ENCODE results near the gene COL18A1. TPM values are rescaled to one million over a fixed set of nuclear protein-coding genes. Genes with fewer than 3 reads are reported as not detected.

The COL18A1 gene
- total and polyA plus RNA-seq, 2 donors from 2014 or later: 150 to 316 TPM

- Histone ChIP-seq H3K9me3 (ENCODE audit: control insufficient read depth in 2 of 3, insufficient read depth in 1 of 3, low read length in 3 of 3) (no peaks in the 10 kb centered on the region), H3K9ac (ENCODE audit: low read length in 3 of 3) (no peak overlapping the region), H3K36me3 (ENCODE audit: control insufficient read depth in 2 of 3, insufficient read depth in 3 of 3, low read length in 3 of 3) (no peaks in the 10 kb centered on the region), H3K27ac (ENCODE audit: low read depth in 2 of 2, low read length in 2 of 2) (no peak overlapping the region), H3K4me3 (ENCODE audit: low read length in 3 of 3) (no peak overlapping the region), H3K27me3 (ENCODE audit: control insufficient read depth, insufficient read depth, low read length) (no peaks in the 10 kb centered on the region), H3K4me1 (ENCODE audit: control insufficient read depth in 2 of 3, insufficient read depth in 2 of 3, low read depth in 1 of 3, low read length in 3 of 3) (no peaks in the 10 kb centered on the region)
- intact Hi-C loops (cut with DNase I): no loop called here
- DNase-seq (peak in 1 of 5 donors; percentile 21), FAIRE-seq (no peak)
- no peak for TF ChIP-seq CTCF (IDR thresholded peaks at IDR 0.05; ENCODE audit: borderline replicate concordance, extremely low read depth, insufficient read depth)
These were observed 34.4 kb upstream of the COL18A1 start for GRCh38 chr21:45370575-45370974.

- no peak overlapping the region for H3K4me3 ChIP-seq (ENCODE audit: low read length in 3 of 3)
- no peaks in the 10 kb centered on the region for H3K36me3 ChIP-seq (ENCODE audit: control insufficient read depth in 2 of 3, insufficient read depth in 3 of 3, low read length in 3 of 3)
- DNase-seq (peak in 1 of 5 donors; percentile 39), FAIRE-seq (no peak)
- no peak for TF ChIP-seq CTCF (IDR thresholded peaks at IDR 0.05; ENCODE audit: borderline replicate concordance, extremely low read depth, insufficient read depth)
- intact Hi-C loops (cut with DNase I): no loop called here
- H3K9me3 ChIP-seq (ENCODE audit: control insufficient read depth in 2 of 3, insufficient read depth in 1 of 3, low read length in 3 of 3): no peaks in the 10 kb centered on the region
- H3K27ac ChIP-seq (ENCODE audit: low read depth in 2 of 2, low read length in 2 of 2): no peak overlapping the region
- H3K9ac ChIP-seq (ENCODE audit: low read length in 3 of 3): no peak overlapping the region
- H3K27me3 ChIP-seq (ENCODE audit: control insufficient read depth, insufficient read depth, low read length): no peaks in the 10 kb centered on the region
- no peaks in the 10 kb centered on the region for H3K4me1 ChIP-seq (ENCODE audit: control insufficient read depth in 2 of 3, insufficient read depth in 2 of 3, low read depth in 1 of 3, low read length in 3 of 3)
These were observed 33.9 kb upstream of the COL18A1 start for GRCh38 chr21:45371081-45371480.

- Histone ChIP-seq H3K4me3 (ENCODE audit: low read length in 3 of 3) (no peak overlapping the region), H3K27ac (ENCODE audit: low read depth in 2 of 2, low read length in 2 of 2) (no peak overlapping the region), H3K9me3 (ENCODE audit: control insufficient read depth in 2 of 3, insufficient read depth in 1 of 3, low read length in 3 of 3) (no peaks in the 10 kb centered on the region), H3K27me3 (ENCODE audit: control insufficient read depth, insufficient read depth, low read length) (no peaks in the 10 kb centered on the region), H3K9ac (ENCODE audit: low read length in 3 of 3) (no peak overlapping the region), H3K36me3 (ENCODE audit: control insufficient read depth in 2 of 3, insufficient read depth in 3 of 3, low read length in 3 of 3) (no peaks in the 10 kb centered on the region), H3K4me1 (ENCODE audit: control insufficient read depth in 2 of 3, insufficient read depth in 2 of 3, low read depth in 1 of 3, low read length in 3 of 3) (no peaks in the 10 kb centered on the region)
- FAIRE-seq: no peak
- DNase-seq: no peak
- no peak for TF ChIP-seq CTCF (IDR thresholded peaks at IDR 0.05; ENCODE audit: borderline replicate concordance, extremely low read depth, insufficient read depth)
- intact Hi-C loops (cut with DNase I): no loop called here
These were observed 33.3 kb upstream of the COL18A1 start for GRCh38 chr21:45371655-45372054.

- no peaks in the 10 kb centered on the region for H3K4me1 ChIP-seq (ENCODE audit: control insufficient read depth in 2 of 3, insufficient read depth in 2 of 3, low read depth in 1 of 3, low read length in 3 of 3)
- no peak overlapping the region for H3K4me3 ChIP-seq (ENCODE audit: low read length in 3 of 3)
- no peak for TF ChIP-seq CTCF (IDR thresholded peaks at IDR 0.05; ENCODE audit: borderline replicate concordance, extremely low read depth, insufficient read depth)
- H3K9me3 ChIP-seq (ENCODE audit: control insufficient read depth in 2 of 3, insufficient read depth in 1 of 3, low read length in 3 of 3): no peaks in the 10 kb centered on the region
- DNase-seq (peak in 1 of 5 donors; percentile 80), FAIRE-seq (no peak)
- intact Hi-C loops (cut with DNase I): no loop called here
- H3K36me3 ChIP-seq (ENCODE audit: control insufficient read depth in 2 of 3, insufficient read depth in 3 of 3, low read length in 3 of 3): no peaks in the 10 kb centered on the region
- H3K9ac ChIP-seq (ENCODE audit: low read length in 3 of 3): no peak overlapping the region
- H3K27ac ChIP-seq (ENCODE audit: low read depth in 2 of 2, low read length in 2 of 2): no peak overlapping the region
- no peaks in the 10 kb centered on the region for H3K27me3 ChIP-seq (ENCODE audit: control insufficient read depth, insufficient read depth, low read length)
These were observed 32.1 kb upstream of the COL18A1 start for GRCh38 chr21:45372732-45373355.

Measured in kidney (tissue), 14 donors.